Tibial nerve (tissue), 4 donors: ENCODE results near the gene SYCP2.

Experiments used
- EP300 ChIP-seq, 2 donors: sonication (generic); formaldehyde crosslinking; IDR thresholded peaks; one replicate each; pipeline ENCODE4 v1.6.1; 2017; ENCODE audit warnings: antibody characterized with exemption in 2 of 2, mild to moderate bottlenecking in 1 of 2
- POLR2A ChIP-seq, 2 donors: fragments of 450-650 bp; IDR thresholded peaks; one replicate each; pipeline ENCODE4 v1.6.1; 2017; ENCODE audit warnings: antibody characterized with exemption in 2 of 2, mild to moderate bottlenecking in 2 of 2, moderate library complexity in 2 of 2
- TF ChIP-seq, protein P1 (sequence below), 5 experiments: fragments of 200-600 bp in 3 of 5; fragments of 450-650 bp in 2 of 5; sonication (generic) in 3 of 5; IDR thresholded peaks; one replicate each; pipeline ENCODE4 v1.5.1; 2016 to 2019; ENCODE audit warnings: antibody characterized with exemption in 5 of 5, mild to moderate bottlenecking in 3 of 5, moderate library complexity in 2 of 5

DNA sequence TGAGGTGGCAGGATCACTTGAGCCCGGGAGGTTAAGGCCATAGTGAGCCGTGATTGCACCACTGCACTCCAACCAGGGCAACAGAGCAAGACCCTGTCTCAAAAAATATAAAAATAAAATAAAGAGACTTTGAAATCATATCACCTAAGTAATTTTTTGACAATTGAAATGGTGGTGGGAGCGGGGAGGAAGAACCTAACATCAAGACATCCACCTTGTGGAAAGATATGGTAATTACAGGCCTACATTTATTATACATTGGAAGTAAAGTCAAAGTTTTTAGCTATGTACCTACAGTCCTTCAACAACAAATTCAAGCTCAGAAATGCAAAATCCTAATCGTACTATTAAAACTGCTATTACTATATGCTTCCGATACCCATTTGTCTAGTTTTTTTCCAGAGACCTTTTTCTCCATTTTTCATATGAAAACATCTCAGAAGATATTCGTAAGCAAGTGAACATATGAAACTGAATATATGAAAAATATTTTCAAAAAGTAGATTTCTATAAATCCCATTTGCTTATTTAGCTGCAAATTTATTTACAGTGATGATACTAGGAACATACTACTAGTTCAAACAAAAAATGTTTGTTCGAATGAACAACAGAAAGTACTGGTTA is 83.3 kb downstream of the SYCP2 start:
- TF ChIP-seq, protein P1, sequence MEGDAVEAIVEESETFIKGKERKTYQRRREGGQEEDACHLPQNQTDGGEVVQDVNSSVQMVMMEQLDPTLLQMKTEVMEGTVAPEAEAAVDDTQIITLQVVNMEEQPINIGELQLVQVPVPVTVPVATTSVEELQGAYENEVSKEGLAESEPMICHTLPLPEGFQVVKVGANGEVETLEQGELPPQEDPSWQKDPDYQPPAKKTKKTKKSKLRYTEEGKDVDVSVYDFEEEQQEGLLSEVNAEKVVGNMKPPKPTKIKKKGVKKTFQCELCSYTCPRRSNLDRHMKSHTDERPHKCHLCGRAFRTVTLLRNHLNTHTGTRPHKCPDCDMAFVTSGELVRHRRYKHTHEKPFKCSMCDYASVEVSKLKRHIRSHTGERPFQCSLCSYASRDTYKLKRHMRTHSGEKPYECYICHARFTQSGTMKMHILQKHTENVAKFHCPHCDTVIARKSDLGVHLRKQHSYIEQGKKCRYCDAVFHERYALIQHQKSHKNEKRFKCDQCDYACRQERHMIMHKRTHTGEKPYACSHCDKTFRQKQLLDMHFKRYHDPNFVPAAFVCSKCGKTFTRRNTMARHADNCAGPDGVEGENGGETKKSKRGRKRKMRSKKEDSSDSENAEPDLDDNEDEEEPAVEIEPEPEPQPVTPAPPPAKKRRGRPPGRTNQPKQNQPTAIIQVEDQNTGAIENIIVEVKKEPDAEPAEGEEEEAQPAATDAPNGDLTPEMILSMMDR (IDR thresholded peaks at IDR 0.05), result peak; percentile 52 to 69 (median 57)
- TF ChIP-seq POLR2A (IDR thresholded peaks at IDR 0.05), result no peak
- TF ChIP-seq EP300 (IDR thresholded peaks at IDR 0.05), result no peak
